Astrocyte (in vitro differentiated cells and primary cell): ENCODE measurements around the gene USP16. TPM values are rescaled to one million over a fixed set of nuclear protein-coding genes. Genes with fewer than 3 reads are reported as not detected.

Source experiments
- DNase-seq: peaks from one replicate; pipeline ENCODE4 v3.0.0-alpha.2; 2010; ENCODE audit warnings: low read depth
- FAIRE-seq: peaks from 2 replicates; lab custom pipeline; 2011; peaks lifted over from hg19 to GRCh38; lab: Jason Lieb, UNC
- H2AFZ ChIP-seq: 2 replicates; pipeline ENCODE4 v1.6.0; 2012; ENCODE audit warnings: low read depth, low read length, inconsistent platforms
- H3K27ac ChIP-seq: 2 replicates; pipeline ENCODE4 v1.5.1; 2011; ENCODE audit warnings: low read depth, low read length, inconsistent platforms
- H3K27me3 ChIP-seq: 2 replicates; pipeline ENCODE4 v1.6.0; 2011; ENCODE audit warnings: low read length, inconsistent platforms; ENCODE audit not compliant: insufficient read depth
- H3K36me3 ChIP-seq: 2 replicates; pipeline ENCODE4 v1.5.1; 2011; ENCODE audit warnings: low read length, inconsistent platforms; ENCODE audit not compliant: insufficient read depth
- H3K4me1 ChIP-seq: 2 replicates; pipeline ENCODE4 v1.5.1; 2011; ENCODE audit warnings: low read length, inconsistent platforms; ENCODE audit not compliant: insufficient read depth
- H3K4me2 ChIP-seq: 2 replicates; pipeline ENCODE4 v1.6.0; 2012; ENCODE audit warnings: low read length, inconsistent platforms
- H3K4me3 ChIP-seq: 2 replicates; pipeline ENCODE4 v1.5.1; 2011; ENCODE audit warnings: low read depth, mild to moderate bottlenecking, low read length, inconsistent platforms; ENCODE audit not compliant: insufficient read depth
- H3K79me2 ChIP-seq: 2 replicates; pipeline ENCODE4 v1.6.0; 2012; ENCODE audit warnings: mild to moderate bottlenecking, low read length, inconsistent platforms; ENCODE audit not compliant: insufficient read depth
- H3K9ac ChIP-seq: 2 replicates; pipeline ENCODE4 v1.6.0; 2012; ENCODE audit warnings: mild to moderate bottlenecking, low read length, inconsistent platforms
- H3K9me3 ChIP-seq: 2 replicates; pipeline ENCODE4 v1.5.1; 2012; ENCODE audit warnings: low read depth, mild to moderate bottlenecking, low read length, inconsistent platforms; ENCODE audit not compliant: insufficient read depth
- H4K20me1 ChIP-seq: 2 replicates; pipeline ENCODE4 v1.6.0; 2012; ENCODE audit warnings: low read length, inconsistent platforms; ENCODE audit not compliant: insufficient read depth
- H3K27ac Mint-ChIP-seq: one replicate; pipeline ENCODE4 v1.8.0; 2021; ENCODE audit warnings: mild to moderate bottlenecking, mixed read lengths; ENCODE audit not compliant: unreplicated experiment
- H3K27me3 Mint-ChIP-seq: one replicate; pipeline ENCODE4 v1.8.0; 2021; ENCODE audit warnings: low read depth, mixed read lengths; ENCODE audit not compliant: unreplicated experiment
- H3K36me3 Mint-ChIP-seq: one replicate; pipeline ENCODE4 v1.8.0; 2021; ENCODE audit warnings: low read depth, mixed read lengths; ENCODE audit not compliant: unreplicated experiment
- H3K4me1 Mint-ChIP-seq: one replicate; pipeline ENCODE4 v1.8.0; 2021; ENCODE audit warnings: low read depth, mixed read lengths; ENCODE audit not compliant: unreplicated experiment
- H3K4me3 Mint-ChIP-seq: one replicate; pipeline ENCODE4 v1.8.0; 2021; ENCODE audit warnings: mild to moderate bottlenecking, moderate library complexity, mixed read lengths; ENCODE audit not compliant: unreplicated experiment
- H3K9me3 Mint-ChIP-seq: one replicate; pipeline ENCODE4 v1.8.0; 2021; ENCODE audit warnings: mild to moderate bottlenecking, mixed read lengths; ENCODE audit not compliant: unreplicated experiment
- EZH2 ChIP-seq: IDR thresholded peaks from 2 replicates; pipeline ENCODE4 v1.6.1; 2012; ENCODE audit warnings: mild to moderate bottlenecking, low read length, inconsistent platforms; ENCODE audit not compliant: insufficient read depth
- total RNA-seq: library from RNA; stranded (reverse); gene quantifications from 2 replicates; pipeline ENCODE4 v1.2.1, GENCODE V29; 2021
- TF ChIP-seq, protein P1 (sequence below): IDR thresholded peaks from 2 replicates; pipeline ENCODE4 v1.5.1; 2011; ENCODE audit warnings: low read depth, mild to moderate bottlenecking, inconsistent platforms, low read length, moderate library complexity; ENCODE audit not compliant: insufficient read depth

Gene USP16
- total RNA-seq, 1 donor from 2014 or later, result 30.3 TPM

DNA sequence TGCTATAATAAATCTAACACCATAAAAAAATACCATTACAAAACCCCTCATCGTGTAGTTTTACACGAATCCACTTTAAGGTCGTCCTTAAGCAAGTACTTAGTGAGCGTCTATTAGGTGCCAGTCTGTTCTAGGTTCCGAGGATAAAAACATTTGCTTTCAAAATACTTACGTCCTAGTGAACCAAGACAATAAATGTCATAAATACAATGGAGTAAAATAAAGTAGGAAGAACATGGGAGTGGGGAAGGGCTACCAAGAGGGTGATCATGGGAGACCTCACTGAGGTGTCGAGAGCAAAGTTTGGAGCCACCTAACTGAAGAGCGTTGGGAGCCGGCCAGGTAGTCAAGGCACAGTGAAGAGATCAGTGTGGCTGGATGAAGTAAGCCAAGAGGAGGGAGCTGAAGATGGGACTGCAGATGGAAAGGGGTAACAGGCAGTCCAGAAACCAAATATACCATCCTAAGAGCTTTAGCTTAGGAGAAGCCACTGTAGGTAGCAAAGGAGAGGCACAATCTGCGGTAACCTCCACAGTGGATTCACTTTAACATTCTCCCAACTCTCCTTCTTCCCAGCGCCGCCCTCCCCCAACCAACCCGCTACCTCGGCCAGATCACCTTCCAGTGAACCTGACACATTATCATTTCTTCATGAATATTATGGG, 32.5 kb upstream of the USP16 start:
- Mint-ChIP-seq H3K9me3 (no peaks in the 10 kb centered on the region), H3K4me1 (peaks cover 2% of the 10 kb centered on the region), H3K4me3 (peak overlapping the region; percentile 96), H3K36me3 (no peaks in the 10 kb centered on the region), H3K27me3 (no peaks in the 10 kb centered on the region), H3K27ac (peak overlapping the region; percentile 49)
- Histone ChIP-seq H3K4me3 (peak overlapping the region; percentile 96), H3K9ac (peak overlapping the region; percentile 94), H2AFZ (peak overlapping the region; percentile 91), H3K4me1 (peaks cover 10% of the 10 kb centered on the region), H4K20me1 (peaks cover 6% of the 10 kb centered on the region), H3K27ac (peak overlapping the region; percentile 84), H3K27me3 (no peaks in the 10 kb centered on the region), H3K9me3 (no peaks in the 10 kb centered on the region), H3K36me3 (no peaks in the 10 kb centered on the region), H3K79me2 (peaks cover 54% of the 10 kb centered on the region), H3K4me2 (peak overlapping the region; percentile 93)
- FAIRE-seq, result no peak
- no peak for TF ChIP-seq EZH2
- TF ChIP-seq, protein P1, sequence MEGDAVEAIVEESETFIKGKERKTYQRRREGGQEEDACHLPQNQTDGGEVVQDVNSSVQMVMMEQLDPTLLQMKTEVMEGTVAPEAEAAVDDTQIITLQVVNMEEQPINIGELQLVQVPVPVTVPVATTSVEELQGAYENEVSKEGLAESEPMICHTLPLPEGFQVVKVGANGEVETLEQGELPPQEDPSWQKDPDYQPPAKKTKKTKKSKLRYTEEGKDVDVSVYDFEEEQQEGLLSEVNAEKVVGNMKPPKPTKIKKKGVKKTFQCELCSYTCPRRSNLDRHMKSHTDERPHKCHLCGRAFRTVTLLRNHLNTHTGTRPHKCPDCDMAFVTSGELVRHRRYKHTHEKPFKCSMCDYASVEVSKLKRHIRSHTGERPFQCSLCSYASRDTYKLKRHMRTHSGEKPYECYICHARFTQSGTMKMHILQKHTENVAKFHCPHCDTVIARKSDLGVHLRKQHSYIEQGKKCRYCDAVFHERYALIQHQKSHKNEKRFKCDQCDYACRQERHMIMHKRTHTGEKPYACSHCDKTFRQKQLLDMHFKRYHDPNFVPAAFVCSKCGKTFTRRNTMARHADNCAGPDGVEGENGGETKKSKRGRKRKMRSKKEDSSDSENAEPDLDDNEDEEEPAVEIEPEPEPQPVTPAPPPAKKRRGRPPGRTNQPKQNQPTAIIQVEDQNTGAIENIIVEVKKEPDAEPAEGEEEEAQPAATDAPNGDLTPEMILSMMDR, result no peak
- DNase-seq, result no peak

DNA sequence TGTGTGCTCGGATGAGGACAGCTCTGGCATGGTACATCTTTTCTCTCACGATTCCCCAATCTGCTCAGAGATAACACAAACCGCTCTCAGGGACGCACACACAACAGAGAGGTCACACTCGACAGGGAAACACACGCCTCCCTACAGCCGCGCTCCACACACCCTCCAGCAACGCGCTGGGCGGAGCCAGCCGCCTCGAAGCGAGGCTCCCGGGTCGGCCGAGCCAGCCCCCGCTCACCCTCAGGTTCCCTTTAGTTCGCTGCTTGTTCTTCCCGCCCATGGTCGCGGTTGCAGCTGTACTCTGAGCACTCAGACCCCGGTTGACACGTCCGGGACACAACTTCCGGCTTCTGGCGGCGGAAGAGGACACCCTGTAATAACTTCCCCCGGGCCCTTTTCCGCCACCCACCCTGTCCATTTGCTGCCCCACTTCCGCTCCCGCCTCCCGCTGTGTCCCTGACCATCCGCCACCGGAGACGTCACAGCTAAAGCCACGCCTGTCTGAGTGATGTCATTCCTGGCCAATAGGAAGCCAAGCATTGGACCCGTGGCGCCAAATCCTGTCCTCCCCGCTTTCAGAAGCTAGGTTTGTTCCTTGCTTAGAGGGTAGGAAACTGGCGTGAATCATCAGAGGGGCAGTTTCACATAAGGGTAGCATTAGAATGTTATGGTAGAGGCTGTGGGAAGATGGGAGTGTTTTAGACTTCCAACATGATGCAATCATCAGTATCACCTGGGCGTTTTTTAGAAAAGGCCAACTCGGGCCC, 31.8 kb upstream of the USP16 start, which contains the start of gene LTN1:
Gene LTN1 (minus strand): TSS at position 352 of the 767 bp plus-strand sequence. CDS start 72 bp downstream, at position 280.
- peak; percentile 49 for FAIRE-seq

More for the DNA sequence above, 31.8 kb upstream of the USP16 start, which contains the start of gene LTN1:
- Mint-ChIP-seq H3K27me3 (no peaks in the 10 kb centered on the region), H3K4me3 (peak within 1 kb of the TSS; percentile 96), H3K9me3 (no peaks in the 10 kb centered on the region), H3K36me3 (no peaks in the 10 kb centered on the region), H3K4me1 (peaks cover 2% of the 10 kb centered on the region), H3K27ac (peak within 1 kb of the TSS; percentile 88)
- peak; percentile 99 for DNase-seq
- no peaks in the 10 kb centered on the region for H3K9me3 ChIP-seq
- H3K79me2 ChIP-seq, result peaks cover 48% of the 10 kb centered on the region
- H4K20me1 ChIP-seq, result peaks cover 6% of the 10 kb centered on the region
- peak within 1 kb of the TSS; percentile 93 for H3K4me2 ChIP-seq
- peaks cover 10% of the 10 kb centered on the region for H3K4me1 ChIP-seq
- H3K27me3 ChIP-seq, result no peaks in the 10 kb centered on the region
- H3K4me3 ChIP-seq, result peak within 1 kb of the TSS; percentile 96
- H3K27ac ChIP-seq, result peak within 1 kb of the TSS; percentile 84
- H3K9ac ChIP-seq, result peak within 1 kb of the TSS; percentile 94
- no peaks in the 10 kb centered on the region for H3K36me3 ChIP-seq
- TF ChIP-seq EZH2, result no peak
- TF ChIP-seq, protein P1, result no peak
- H2AFZ ChIP-seq, result peak within 1 kb of the TSS; percentile 91
